Stimulated activated CD8-positive, alpha-beta memory T cell treated with anti-CD3 and anti-CD28 coated beads, Interleukin-15, amount 100 ng/mL, for 24 hours (primary cell): Measurements from ENCODE around the gene C5AR2.
"Not testable (repeated sequence)": the region's sequence is repeated elsewhere in the genome, so short reads cannot be mapped to it uniquely, and the experiment has no call there.

Experiments
- DNase-seq: peaks from one replicate; pipeline ENCODE4 v3.0.0-alpha.2; 2020; ENCODE audit warnings: low read depth

Gene C5AR2

DNA sequence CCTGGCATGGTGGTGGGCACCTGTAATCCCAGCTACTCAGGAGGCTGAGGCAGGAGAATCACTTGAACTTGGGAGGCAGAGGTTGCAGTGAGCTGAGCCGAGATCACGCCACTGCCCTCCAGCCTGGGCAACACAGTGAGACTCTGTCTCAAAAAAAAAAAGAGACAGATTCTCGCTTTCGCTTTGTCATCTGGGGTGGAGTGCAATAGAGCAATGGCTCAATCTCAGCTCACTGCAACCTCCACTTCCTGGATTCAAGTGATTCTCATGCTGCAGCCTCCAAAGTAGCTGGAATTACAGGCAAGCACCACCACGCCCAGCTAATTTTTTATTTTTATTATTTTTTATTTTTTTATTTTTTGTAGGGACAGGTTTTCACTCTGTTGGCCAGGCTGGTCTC, 56.7 kb downstream of the C5AR2 start:
- not testable (repeated sequence) for DNase-seq

DNA sequence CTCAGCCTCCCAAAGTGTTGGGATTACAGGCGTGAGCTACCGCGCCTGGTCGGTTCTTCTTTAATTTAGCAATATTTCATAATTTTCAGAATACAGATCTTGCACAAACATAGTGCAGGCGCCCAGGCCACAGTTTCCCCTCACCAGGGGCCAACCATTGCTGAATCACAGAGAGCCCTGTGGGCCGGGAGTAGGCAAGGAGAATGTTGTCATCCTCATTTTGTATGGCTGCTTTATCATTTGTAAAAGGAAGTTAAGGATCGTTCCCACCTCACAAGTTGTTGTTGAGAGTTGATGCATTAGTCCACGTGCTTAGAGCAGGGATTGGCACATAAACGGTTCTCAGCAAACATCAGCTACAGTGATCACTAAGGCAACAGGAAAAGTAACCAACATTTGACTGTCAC, 57.2 kb downstream of the C5AR2 start:
- no peak for DNase-seq

DNA sequence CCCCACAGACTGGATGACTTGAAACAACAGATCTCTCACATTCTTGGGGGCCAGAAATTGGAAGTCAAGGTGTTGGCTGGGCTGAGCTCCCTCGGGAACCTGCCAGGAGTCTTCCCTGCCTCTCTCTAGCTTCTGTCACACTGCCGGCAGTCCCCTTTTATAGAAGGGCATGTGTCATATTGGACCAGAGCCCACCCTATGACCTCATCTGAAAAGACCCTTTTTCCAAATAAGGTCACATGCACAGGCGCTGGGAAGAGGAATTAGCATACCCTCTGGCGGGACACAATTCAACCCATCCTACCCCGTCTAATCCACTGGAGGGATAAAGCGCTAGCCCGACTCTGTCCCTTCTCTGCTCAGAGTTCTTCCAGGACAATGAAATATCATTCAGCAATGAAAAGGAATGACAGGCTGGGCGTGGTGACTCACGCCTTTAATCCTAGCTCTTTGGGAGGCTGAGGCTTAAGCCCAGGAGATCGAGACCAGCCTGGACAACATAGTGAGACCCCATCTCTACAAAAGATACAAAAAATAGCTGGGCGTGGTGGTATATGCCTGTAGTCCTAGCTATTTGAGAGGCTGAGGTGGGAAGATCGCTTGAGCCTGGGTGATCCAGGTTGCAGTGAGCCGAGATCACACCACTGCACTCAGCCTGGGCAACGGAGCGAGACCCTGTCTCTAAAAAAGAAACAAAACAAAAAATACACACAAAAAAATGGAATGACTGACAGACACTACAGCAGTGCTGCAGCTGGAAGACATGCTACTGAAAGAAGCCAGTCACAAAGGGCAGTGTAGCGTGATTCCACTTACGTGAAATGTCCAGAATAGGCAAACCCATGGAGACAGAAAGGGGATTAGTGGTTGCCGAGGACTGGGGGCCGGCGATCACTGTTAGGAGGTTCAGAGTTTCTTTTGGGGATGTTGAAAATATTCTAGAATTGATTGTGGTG, 58.8 kb downstream of the C5AR2 start:
- DNase-seq, result no peak

DNA sequence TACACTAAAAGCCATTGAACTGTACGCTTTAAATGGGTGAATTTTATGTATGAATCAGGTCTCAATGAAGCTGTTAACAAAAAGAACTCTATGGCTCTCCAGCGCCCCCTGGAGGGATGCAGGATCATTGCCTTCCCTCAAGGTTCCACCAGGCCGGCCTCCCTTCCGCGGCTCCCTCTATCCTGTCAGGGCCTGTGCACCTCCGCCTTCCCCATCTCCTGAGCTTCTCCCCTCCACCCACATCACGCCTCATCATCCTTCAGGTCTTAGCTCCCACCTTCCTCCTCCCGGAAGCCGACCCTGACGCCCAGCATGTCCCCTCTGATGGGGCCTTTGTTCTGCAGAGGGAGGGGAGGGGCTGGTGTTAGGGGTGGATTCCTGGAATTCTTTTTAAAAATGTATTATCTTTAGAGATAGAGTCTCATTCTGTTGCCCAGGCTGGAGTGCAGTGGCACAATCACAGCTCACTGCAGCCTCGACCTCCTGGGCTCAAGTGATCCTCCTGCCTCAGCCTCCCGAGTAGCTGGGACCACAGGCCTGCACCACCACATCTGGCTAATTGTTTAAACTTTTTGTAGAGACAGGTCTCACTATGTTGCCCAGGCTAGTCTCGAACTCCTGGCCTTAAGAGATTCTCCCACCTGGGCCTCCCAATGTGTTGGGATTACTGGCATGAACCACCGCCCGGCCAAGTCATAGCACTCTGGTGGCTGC, 59.7 kb downstream of the C5AR2 start:
- peak; percentile 75 for DNase-seq
